Muscle of arm (tissue), 12 donors: Measurements from ENCODE around the gene PM20D1. TPM values are rescaled to one million over a fixed set of nuclear protein-coding genes. Genes with fewer than 3 reads are reported as not detected.
"Not testable (repeated sequence)": the region's sequence is repeated elsewhere in the genome, so short reads cannot be mapped to it uniquely, and the experiment has no call there.

Experiments used
- DNase-seq: peaks from one replicate; pipeline ENCODE4 v3.0.0-alpha.2; 2013
- polyA plus RNA-seq, 12 donors: library from polyadenylated mRNA; unstranded; fragments of 120-200 nt; gene quantifications; one replicate each; pipeline ENCODE4 v1.2.1, GENCODE V29; 2013; ENCODE audit not compliant: insufficient read length in 12 of 12

Gene PM20D1
- polyA plus RNA-seq, 12 donors, result 0.11 to 0.88 (median 0.29) TPM; not detected in 7

GRCh38 chr1:205840146-205840923, 9.6 kb downstream of the PM20D1 start:
- no peak for DNase-seq

- no peak for DNase-seq
Measured at GRCh38 chr1:205837382-205837970, 12.5 kb downstream of the PM20D1 start.

GRCh38 chr1:205834751-205835150, 15.2 kb downstream of the PM20D1 start:
- DNase-seq, result no peak

- no peak for DNase-seq
Measured at GRCh38 chr1:205832326-205832751, 17.6 kb downstream of the PM20D1 start.

GRCh38 chr1:205827623-205828022, 22.3 kb downstream of the PM20D1 start:
- no peak for DNase-seq

GRCh38 chr1:205826995-205827394, 22.9 kb downstream of the PM20D1 start:
- DNase-seq, result no peak

- no peak for DNase-seq
Measured at GRCh38 chr1:205826016-205826806, 23.7 kb downstream of the PM20D1 start.

GRCh38 chr1:205824180-205824579, 25.8 kb downstream of the PM20D1 start:
- no peak for DNase-seq

- DNase-seq, result not testable (repeated sequence)
Measured at GRCh38 chr1:205823260-205823659, 26.7 kb downstream of the PM20D1 start.

GRCh38 chr1:205822397-205822796, 27.5 kb downstream of the PM20D1 start:
- DNase-seq, result no peak

GRCh38 chr1:205817988-205818387, 31.9 kb downstream of the PM20D1 start:
- DNase-seq, result no peak

- DNase-seq, result no peak
Measured at GRCh38 chr1:205817364-205817763, 32.6 kb downstream of the PM20D1 start.

GRCh38 chr1:205813755-205814058, 36.2 kb downstream of the PM20D1 start:
- no peak for DNase-seq

- peak; percentile 94 for DNase-seq
Measured at GRCh38 chr1:205812878-205813754, 36.8 kb downstream of the PM20D1 start, which contains the start of gene SLC41A1. Gene SLC41A1 (minus strand): TSS chr1:205813198. CDS start chr1:205810441, 2,757 bp downstream.

- DNase-seq, result peak; percentile 43
Measured at GRCh38 chr1:205812271-205812877, 37.6 kb downstream of the PM20D1 start.

- no peak for DNase-seq
Measured at GRCh38 chr1:205811660-205812059, 38.3 kb downstream of the PM20D1 start.

GRCh38 chr1:205810448-205811157, 39.3 kb downstream of the PM20D1 start:
- no peak for DNase-seq

GRCh38 chr1:205809942-205810345, 40.0 kb downstream of the PM20D1 start:
- no peak for DNase-seq

GRCh38 chr1:205809469-205809868, 40.5 kb downstream of the PM20D1 start:
- DNase-seq, result no peak

GRCh38 chr1:205805082-205805711, 44.7 kb downstream of the PM20D1 start:
- DNase-seq, result no peak
